C4-2B (cell line): ENCODE data around the gene PEX16.

Experiments
- ZFX ChIP-seq: fragments of 450-650 bp; IDR thresholded peaks from 2 replicates; pipeline ENCODE4 v1.6.1; 2017
- TF ChIP-seq, protein P1 (sequence below): fragments of 450-650 bp; conservative IDR thresholded peaks from 2 replicates; pipeline ENCODE4 v1.5.1; 2017; ENCODE audit warnings: mild to moderate bottlenecking

DNA sequence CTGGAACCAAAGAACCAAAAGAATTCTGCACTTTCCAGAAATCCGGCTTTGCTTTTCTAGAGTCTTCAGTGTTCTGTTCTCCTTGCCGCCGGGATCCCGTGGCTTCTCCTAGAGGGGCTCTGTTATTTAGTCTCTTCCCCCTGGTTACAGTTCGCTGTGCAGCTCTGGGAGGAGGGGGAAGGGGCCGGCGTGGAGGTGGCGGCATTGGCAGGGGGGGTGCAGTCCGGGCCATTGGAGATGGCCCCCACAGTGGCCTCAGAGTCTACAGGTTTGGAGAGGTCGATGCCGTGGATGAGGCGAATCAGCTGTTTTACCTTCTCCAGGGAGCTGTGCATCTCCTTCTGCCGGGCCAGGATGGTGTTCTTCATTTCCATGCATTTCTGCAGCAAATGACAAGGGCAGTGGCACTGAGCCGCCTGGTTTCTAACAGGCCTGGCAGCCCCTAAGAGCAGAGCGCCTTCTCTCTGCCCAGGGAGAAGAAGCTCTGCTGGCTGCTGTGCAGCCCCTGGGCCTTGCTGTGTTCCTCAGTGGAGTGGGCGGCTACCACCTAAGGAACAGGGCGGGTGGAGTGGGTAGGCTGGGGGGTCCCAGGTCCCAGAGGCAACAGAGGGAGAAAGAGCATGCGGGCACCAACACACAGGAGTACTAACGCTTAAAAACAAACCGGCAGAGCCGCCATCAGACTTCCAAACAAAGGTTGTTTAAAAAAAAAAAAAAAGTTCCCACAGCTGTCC is 16.3 kb upstream of the PEX16 start:
- TF ChIP-seq, protein P1, sequence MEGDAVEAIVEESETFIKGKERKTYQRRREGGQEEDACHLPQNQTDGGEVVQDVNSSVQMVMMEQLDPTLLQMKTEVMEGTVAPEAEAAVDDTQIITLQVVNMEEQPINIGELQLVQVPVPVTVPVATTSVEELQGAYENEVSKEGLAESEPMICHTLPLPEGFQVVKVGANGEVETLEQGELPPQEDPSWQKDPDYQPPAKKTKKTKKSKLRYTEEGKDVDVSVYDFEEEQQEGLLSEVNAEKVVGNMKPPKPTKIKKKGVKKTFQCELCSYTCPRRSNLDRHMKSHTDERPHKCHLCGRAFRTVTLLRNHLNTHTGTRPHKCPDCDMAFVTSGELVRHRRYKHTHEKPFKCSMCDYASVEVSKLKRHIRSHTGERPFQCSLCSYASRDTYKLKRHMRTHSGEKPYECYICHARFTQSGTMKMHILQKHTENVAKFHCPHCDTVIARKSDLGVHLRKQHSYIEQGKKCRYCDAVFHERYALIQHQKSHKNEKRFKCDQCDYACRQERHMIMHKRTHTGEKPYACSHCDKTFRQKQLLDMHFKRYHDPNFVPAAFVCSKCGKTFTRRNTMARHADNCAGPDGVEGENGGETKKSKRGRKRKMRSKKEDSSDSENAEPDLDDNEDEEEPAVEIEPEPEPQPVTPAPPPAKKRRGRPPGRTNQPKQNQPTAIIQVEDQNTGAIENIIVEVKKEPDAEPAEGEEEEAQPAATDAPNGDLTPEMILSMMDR = no peak
- no peak for TF ChIP-seq ZFX
